Measurements from ENCODE around the gene CPPED1. TPM values are rescaled to one million over a fixed set of nuclear protein-coding genes. Genes with fewer than 3 reads are reported as not detected.
"Not testable (repeated sequence)": the region's sequence is repeated elsewhere in the genome, so short reads cannot be mapped to it uniquely, and the experiment has no call there.

CPPED1 gene
- total RNA-seq, 1 donor from 2014 or later = 9.7 TPM

- Histone ChIP-seq H3K27ac (no peak overlapping the region), H4K20me1 (ENCODE audit: low read depth) (no peaks in the 10 kb centered on the region), H3K9ac (no peak overlapping the region), H3K9me3 (ENCODE audit: low read depth) (no peaks in the 10 kb centered on the region), H3K4me1 (no peaks in the 10 kb centered on the region), H3K27me3 (no peaks in the 10 kb centered on the region), H3F3A (ENCODE audit: low read depth) (no peaks in the 10 kb centered on the region), H3K79me2 (ENCODE audit: low read depth) (no peaks in the 10 kb centered on the region), H3K4me3 (no peak overlapping the region), H3K36me3 (no peaks in the 10 kb centered on the region), H3K4me2 (no peak overlapping the region), H2AFZ (replicated peaks) (no peak overlapping the region)
- TF ChIP-seq EZH2 (IDR thresholded peaks at IDR 0.05) (no peak), EZH2phosphoT487 (IDR thresholded peaks at IDR 0.05) (no peak), CTCF (IDR thresholded peaks at IDR 0.05) (no peak)
- no peak overlapping the region for H3K4me3 Mint-ChIP-seq
- no peak overlapping the region for H3K27ac Mint-ChIP-seq
- peaks cover 2% of the 10 kb centered on the region for H3K27me3 Mint-ChIP-seq (ENCODE audit: insufficient read depth, low read depth)
- H3K4me1 Mint-ChIP-seq = no peaks in the 10 kb centered on the region
- no peak for DNase-seq (ENCODE audit: low spot score)
- H3K9me3 Mint-ChIP-seq = peaks cover 5% of the 10 kb centered on the region
- no peaks in the 10 kb centered on the region for H3K36me3 Mint-ChIP-seq
These were observed 8.9 kb downstream of the CPPED1 start for GRCh38 chr16:12794486-12795387.

GRCh38 chr16:12793865-12794240 is 9.8 kb downstream of the CPPED1 start:
- Histone ChIP-seq H3K4me3 (no peak overlapping the region), H3K27me3 (no peaks in the 10 kb centered on the region), H3K4me2 (no peak overlapping the region), H2AFZ (replicated peaks) (no peak overlapping the region), H3K36me3 (no peaks in the 10 kb centered on the region), H3F3A (ENCODE audit: low read depth) (no peaks in the 10 kb centered on the region), H4K20me1 (ENCODE audit: low read depth) (no peaks in the 10 kb centered on the region), H3K9ac (no peak overlapping the region), H3K27ac (no peak overlapping the region), H3K79me2 (ENCODE audit: low read depth) (no peaks in the 10 kb centered on the region), H3K9me3 (ENCODE audit: low read depth) (no peaks in the 10 kb centered on the region), H3K4me1 (no peaks in the 10 kb centered on the region)
- no peak for TF ChIP-seq EZH2phosphoT487 (IDR thresholded peaks at IDR 0.05)
- TF ChIP-seq CTCF (IDR thresholded peaks at IDR 0.05) = no peak
- TF ChIP-seq EZH2 (IDR thresholded peaks at IDR 0.05) = no peak
- Mint-ChIP-seq H3K9me3 (peaks cover 5% of the 10 kb centered on the region), H3K4me3 (no peak overlapping the region), H3K36me3 (no peaks in the 10 kb centered on the region), H3K4me1 (no peaks in the 10 kb centered on the region), H3K27ac (no peak overlapping the region), H3K27me3 (ENCODE audit: insufficient read depth, low read depth) (peaks cover 2% of the 10 kb centered on the region)
- DNase-seq (ENCODE audit: low spot score) = no peak

GRCh38 chr16:12793120-12793864 is 10.4 kb downstream of the CPPED1 start:
- Histone ChIP-seq H3F3A (ENCODE audit: low read depth) (no peaks in the 10 kb centered on the region), H3K4me1 (no peaks in the 10 kb centered on the region), H3K79me2 (ENCODE audit: low read depth) (no peaks in the 10 kb centered on the region), H2AFZ (replicated peaks) (no peak overlapping the region), H3K36me3 (no peaks in the 10 kb centered on the region), H3K27ac (no peak overlapping the region), H3K9me3 (ENCODE audit: low read depth) (no peaks in the 10 kb centered on the region), H3K9ac (no peak overlapping the region), H4K20me1 (ENCODE audit: low read depth) (no peaks in the 10 kb centered on the region), H3K27me3 (no peaks in the 10 kb centered on the region), H3K4me3 (no peak overlapping the region), H3K4me2 (no peak overlapping the region)
- Mint-ChIP-seq H3K27ac (no peak overlapping the region), H3K4me1 (no peaks in the 10 kb centered on the region), H3K4me3 (no peak overlapping the region), H3K27me3 (ENCODE audit: insufficient read depth, low read depth) (peaks cover 2% of the 10 kb centered on the region), H3K9me3 (peaks cover 5% of the 10 kb centered on the region), H3K36me3 (no peaks in the 10 kb centered on the region)
- no peak for TF ChIP-seq EZH2 (IDR thresholded peaks at IDR 0.05)
- peak; percentile 37 for TF ChIP-seq CTCF (IDR thresholded peaks at IDR 0.05)
- peak; percentile 24 for DNase-seq (ENCODE audit: low spot score)

GRCh38 chr16:12792528-12792927 is 11.2 kb downstream of the CPPED1 start:
- H3K79me2 ChIP-seq (ENCODE audit: low read depth); H3K4me1 Mint-ChIP-seq; H4K20me1 ChIP-seq (ENCODE audit: low read depth); H3K4me1 ChIP-seq; H3K27me3 Mint-ChIP-seq (ENCODE audit: insufficient read depth, low read depth); H3K27ac ChIP-seq; H3K36me3 ChIP-seq; H3F3A ChIP-seq (ENCODE audit: low read depth); H3K9me3 Mint-ChIP-seq; H3K36me3 Mint-ChIP-seq; H3K27me3 ChIP-seq; H3K4me3 ChIP-seq; H2AFZ ChIP-seq (replicated peaks); H3K4me2 ChIP-seq; H3K9ac ChIP-seq; DNase-seq (ENCODE audit: low spot score); H3K27ac Mint-ChIP-seq; H3K9me3 ChIP-seq (ENCODE audit: low read depth); H3K4me3 Mint-ChIP-seq: not testable (repeated sequence)
